Adrenal gland (tissue), 12 donors: ENCODE data around the gene RHEBL1. TPM values are rescaled to one million over a fixed set of nuclear protein-coding genes. Genes with fewer than 3 reads are reported as not detected.

ENCODE experiments used
- DNase-seq, 7 donors: peaks; one replicate each; pipeline ENCODE4 v3.0.0-alpha.2; 2019 to 2020
- H3K27ac ChIP-seq, 5 donors: fragments of 200-600 bp; sonication (generic) in 4 of 5; 1 replicate in 3 of 5; 2 replicates in 2 of 5; pipeline versions ENCODE4 v1.5.1 to v1.8.0; 2016 to 2020; ENCODE audit warnings: mild to moderate bottlenecking in 1 of 5
- H3K27me3 ChIP-seq: fragments of 200-600 bp; 2 replicates; pipeline ENCODE4 v1.8.0; 2021
- H3K36me3 ChIP-seq, 2 donors: fragments of 200-600 bp; replicated peaks in 1 of 2; 1 replicate in 1 of 2; 2 replicates in 1 of 2; pipeline versions ENCODE4 v1.5.1 to v1.8.0; 2018 to 2022
- H3K4me1 ChIP-seq, 2 donors: fragments of 200-600 bp; replicated peaks in 1 of 2; 1 replicate in 1 of 2; 2 replicates in 1 of 2; pipeline versions ENCODE4 v1.5.1 to v1.8.0; 2018 to 2021
- H3K4me3 ChIP-seq, 4 donors: fragments of 200-600 bp; sonication (generic) in 3 of 4; one replicate each; pipeline ENCODE4 v1.5.1; 2016 to 2018
- H3K9me3 ChIP-seq, 3 donors: fragments of 200-600 bp; sonication (generic) in 1 of 3; replicated peaks in 1 of 3; 1 replicate in 2 of 3; 2 replicates in 1 of 3; pipeline versions ENCODE4 v1.5.1 to v1.8.0; 2016 to 2021
- POLR2A ChIP-seq, 2 donors: fragments of 450-650 bp; IDR thresholded peaks; one replicate each; pipeline ENCODE4 v1.6.1; 2017; ENCODE audit warnings: antibody characterized with exemption in 2 of 2, mild to moderate bottlenecking in 2 of 2, moderate library complexity in 1 of 2
- WGBS, 4 donors: extraction: QIAGEN DNeasy Blood & Tissue Kit in 2 of 4; methylation state at CpG; one replicate each; pipeline versions ENCODE4 v1.1.5 to v1.1.7; 2013 to 2017; 5-methylcytosine and 5-hydroxymethylcytosine counted together
- intact Hi-C, 2 donors: fragments of 100-400 bp; cut with DNase I; formaldehyde crosslinking; loops; one replicate each; pipeline versions ENCODE4 v1.14.1 to v1.15.0; 2022 to 2023
- polyA plus RNA-seq, 3 donors: library from polyadenylated mRNA; stranded (reverse); fragments of 200-250 nt in 2 of 3; fragments of 350-450 nt in 1 of 3; fragmentation: Illumina TruSeq in 1 of 3; extraction: RNeasy Lipid Tissue Mini Kit (QIAGEN cat#74804) in 1 of 3; gene quantifications; one replicate each; pipeline ENCODE4 v1.2.3, GENCODE V29; 2013 to 2014
- total RNA-seq, 9 donors: library from RNA; depleted of rRNA in 4 of 9; stranded (reverse); fragments of >200 nt in 4 of 9; fragments of 120-200 nt in 1 of 9; fragmentation: NEBNext Ultra II Directional in 1 of 9; extraction: Animal tissue kit (Norgen Biotek cat#: 25700) in 1 of 9; gene quantifications; one replicate each; pipeline versions ENCODE4 v1.1.0 to v1.2.4, GENCODE V29; 2013 to 2023
- TF ChIP-seq, protein P1 (sequence below), 6 experiments: fragments of 450-650 bp in 4 of 6; fragments of 200-600 bp in 2 of 6; sonication (generic) in 1 of 6; IDR thresholded peaks; 1 replicate in 5 of 6; 2 replicates in 1 of 6; pipeline versions ENCODE4 v1.5.1 to v1.8.0; 2016 to 2021; ENCODE audit warnings: antibody characterized with exemption in 6 of 6, mild to moderate bottlenecking in 2 of 6, moderate library complexity in 1 of 6
- donor health status: healthy with polysubstance abuse.
- donor health status: Bipolar disorder and iron deficiency.
- donor health status: DM: yes; HTN: yes; CAD: no.
- donor health status: DM: no; HTN: no; CAD: no.
- donor health status: DM: no; HTN: no; CAD: no.
- donor health status: DM: yes; HTN: yes; CAD: no.

Gene RHEBL1
- total and polyA plus RNA-seq, 12 donors: 0.26 to 1.8 (median 0.34) TPM; not detected in 4

DNA sequence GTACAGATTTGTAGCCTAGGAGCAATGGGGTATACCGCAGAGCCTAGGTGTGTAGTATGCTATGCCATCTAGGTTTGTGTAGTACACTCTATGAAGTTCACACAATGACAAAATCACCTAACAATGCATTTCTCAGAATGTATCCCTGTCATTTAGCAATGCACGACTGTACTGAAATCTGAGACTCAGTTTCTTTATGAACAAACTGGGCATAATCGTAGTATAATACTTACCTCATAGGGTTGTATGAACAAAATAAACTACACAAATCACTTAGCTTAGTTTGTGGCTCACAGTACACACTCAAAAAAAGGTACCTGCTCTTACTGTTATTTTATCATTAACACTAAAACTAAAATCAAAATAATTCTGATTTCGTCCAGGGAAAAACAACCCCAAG is 44.3 kb downstream of the RHEBL1 start:
- H3K36me3 ChIP-seq: peaks cover 0 to 86% of the 10 kb centered on the region in 2 donors
- TF ChIP-seq, protein P1, sequence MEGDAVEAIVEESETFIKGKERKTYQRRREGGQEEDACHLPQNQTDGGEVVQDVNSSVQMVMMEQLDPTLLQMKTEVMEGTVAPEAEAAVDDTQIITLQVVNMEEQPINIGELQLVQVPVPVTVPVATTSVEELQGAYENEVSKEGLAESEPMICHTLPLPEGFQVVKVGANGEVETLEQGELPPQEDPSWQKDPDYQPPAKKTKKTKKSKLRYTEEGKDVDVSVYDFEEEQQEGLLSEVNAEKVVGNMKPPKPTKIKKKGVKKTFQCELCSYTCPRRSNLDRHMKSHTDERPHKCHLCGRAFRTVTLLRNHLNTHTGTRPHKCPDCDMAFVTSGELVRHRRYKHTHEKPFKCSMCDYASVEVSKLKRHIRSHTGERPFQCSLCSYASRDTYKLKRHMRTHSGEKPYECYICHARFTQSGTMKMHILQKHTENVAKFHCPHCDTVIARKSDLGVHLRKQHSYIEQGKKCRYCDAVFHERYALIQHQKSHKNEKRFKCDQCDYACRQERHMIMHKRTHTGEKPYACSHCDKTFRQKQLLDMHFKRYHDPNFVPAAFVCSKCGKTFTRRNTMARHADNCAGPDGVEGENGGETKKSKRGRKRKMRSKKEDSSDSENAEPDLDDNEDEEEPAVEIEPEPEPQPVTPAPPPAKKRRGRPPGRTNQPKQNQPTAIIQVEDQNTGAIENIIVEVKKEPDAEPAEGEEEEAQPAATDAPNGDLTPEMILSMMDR (IDR thresholded peaks at IDR 0.05): no peak
- TF ChIP-seq POLR2A (IDR thresholded peaks at IDR 0.05): no peak
- 90 to 92% (median 91%) methylated on average over 4 of the region's 4 CpGs for WGBS, 4 donors
- no peak overlapping the region for H3K27ac ChIP-seq
- H3K9me3 ChIP-seq: no peaks in the 10 kb centered on the region
- no peak for DNase-seq
- intact Hi-C loops: no loop called here
- no peak overlapping the region for H3K4me3 ChIP-seq
- no peaks in the 10 kb centered on the region for H3K4me1 ChIP-seq
- H3K27me3 ChIP-seq: no peaks in the 10 kb centered on the region

DNA sequence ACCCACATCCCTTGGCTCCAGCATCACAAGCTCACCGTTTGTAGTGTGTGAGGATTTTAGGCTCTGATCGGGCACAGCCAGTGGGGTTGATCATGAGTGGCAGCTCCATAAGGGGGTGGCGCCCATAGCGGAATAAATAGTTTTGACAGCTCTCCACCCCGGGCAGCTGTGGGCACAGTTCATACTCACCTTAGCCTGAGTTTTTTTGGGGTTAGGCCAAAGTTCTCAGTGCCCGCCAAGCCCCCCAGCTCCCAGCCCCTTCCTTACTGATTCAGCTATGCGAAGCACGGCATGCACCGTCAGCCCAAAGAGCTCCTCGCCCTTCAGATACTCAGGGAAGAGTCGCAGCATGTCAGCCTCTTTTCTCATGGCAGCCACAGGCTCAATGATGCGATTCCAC is 45.2 kb downstream of the RHEBL1 start:
- no peaks in the 10 kb centered on the region for H3K27me3 ChIP-seq
- no peaks in the 10 kb centered on the region for H3K9me3 ChIP-seq
- no peak overlapping the region for H3K27ac ChIP-seq
- peaks cover 3% of the 10 kb centered on the region in 2 donors for H3K4me1 ChIP-seq
- intact Hi-C loops: loop anchor here in 1 of 2 donors (5.0 kb wide), 1 partner anchor 33 kb away; no protein-coding TSS in a partner anchor
- DNase-seq: peak in 1 of 7 donors; percentile 15
- TF ChIP-seq POLR2A (IDR thresholded peaks at IDR 0.05): no peak
- TF ChIP-seq, protein P1 (IDR thresholded peaks at IDR 0.05): no peak
- 89 to 92% (median 91%) methylated on average over 8 to 12 of the region's 12 CpGs for WGBS, 4 donors
- H3K36me3 ChIP-seq: peaks cover 0 to 86% of the 10 kb centered on the region in 2 donors
- H3K4me3 ChIP-seq: no peak overlapping the region

DNA sequence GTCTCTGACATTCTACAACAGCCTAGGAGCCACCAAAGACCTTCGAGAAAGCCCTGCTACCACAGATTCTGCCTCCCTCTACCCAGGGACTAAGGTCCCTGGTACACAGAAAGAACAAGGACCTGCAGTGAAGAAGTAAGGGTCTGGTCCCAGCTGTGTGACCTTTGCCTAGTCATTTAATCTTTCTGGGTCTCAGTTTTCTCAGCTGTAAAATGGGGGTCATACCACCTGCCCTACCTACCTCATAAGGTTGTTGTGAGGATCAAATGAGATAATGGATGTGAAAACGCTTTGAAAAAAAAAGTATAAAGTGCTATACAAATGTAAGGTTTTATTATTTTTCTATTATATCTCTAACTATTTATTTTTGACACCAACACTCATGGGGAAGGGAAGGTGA is 46.0 kb downstream of the RHEBL1 start:
- WGBS, 4 donors: 87 to 99% (median 92%) methylated on average over 2 of the region's 2 CpGs
- no peak for TF ChIP-seq POLR2A (IDR thresholded peaks at IDR 0.05)
- TF ChIP-seq, protein P1 (IDR thresholded peaks at IDR 0.05): no peak
- Histone ChIP-seq H3K27me3 (no peaks in the 10 kb centered on the region), H3K27ac (no peak overlapping the region), H3K4me1 (peaks cover 7 to 9% of the 10 kb centered on the region in 2 donors), H3K36me3 (peaks cover 0 to 79% of the 10 kb centered on the region in 2 donors), H3K9me3 (no peaks in the 10 kb centered on the region), H3K4me3 (no peak overlapping the region)
- DNase-seq: no peak
- intact Hi-C loops: loop anchor here in 1 of 2 donors (5.0 kb wide), 1 partner anchor 33 kb away; no protein-coding TSS in a partner anchor

DNA sequence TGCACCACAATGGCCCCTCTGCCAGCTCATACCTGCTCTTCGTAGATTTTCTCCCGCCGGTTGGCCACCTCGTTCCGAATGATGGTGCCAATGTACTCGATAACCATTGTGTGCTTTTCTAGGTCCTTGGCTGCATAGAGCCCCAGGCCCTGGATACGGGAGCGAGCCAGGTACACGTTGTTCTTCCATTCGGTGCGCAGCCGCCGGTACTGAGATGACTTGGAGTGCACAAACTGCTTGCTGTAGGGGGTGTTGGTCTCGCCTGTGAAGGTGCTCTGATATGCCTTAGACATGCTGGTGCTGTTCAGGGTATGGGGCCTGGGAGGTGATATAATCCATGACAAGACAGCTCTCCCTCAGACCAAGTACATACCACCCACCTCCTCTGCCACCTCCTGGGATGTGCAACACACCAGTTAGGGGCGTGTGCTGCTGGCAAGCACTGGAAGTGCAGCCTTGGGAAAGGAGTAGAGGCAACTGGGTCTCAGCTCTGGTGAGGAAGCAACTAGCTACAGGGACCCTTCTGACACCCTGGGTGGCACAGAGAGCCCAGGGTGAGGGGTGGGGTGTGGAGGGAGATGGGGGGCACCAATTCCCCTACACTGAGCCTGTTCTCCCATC is 47.1 kb downstream of the RHEBL1 start:
- Histone ChIP-seq H3K9me3 (no peaks in the 10 kb centered on the region), H3K27me3 (no peaks in the 10 kb centered on the region), H3K27ac (no peak overlapping the region), H3K4me1 (peaks cover 11 to 13% of the 10 kb centered on the region in 2 donors), H3K4me3 (no peak overlapping the region), H3K36me3 (peaks cover 0 to 68% of the 10 kb centered on the region in 2 donors)
- intact Hi-C loops: loop anchor here in 1 of 2 donors (5.0 kb wide), 1 partner anchor 35 kb away; no protein-coding TSS in a partner anchor
- 85 to 93% (median 89%) methylated on average over 15 of the region's 15 CpGs for WGBS, 4 donors
- DNase-seq: peak in 3 of 7 donors; percentile 12 to 22 (median 18)
- no peak for TF ChIP-seq POLR2A (IDR thresholded peaks at IDR 0.05)
- TF ChIP-seq, protein P1 (IDR thresholded peaks at IDR 0.05): no peak
